ENCODE data around the gene SLC27A4.
A peak's percentile ranks its signal among the peaks of the same experiment; 100 is the strongest.

SLC27A4 gene

GRCh38 chr9:128339761-128340690 lies at the start of gene SLC27A4:
Gene SLC27A4 (plus strand): TSS chr9:128340527. CDS start chr9:128343133, 2,606 bp downstream.
- DNase-seq = peak; percentile 72

- no peak for DNase-seq
Measured at GRCh38 chr9:128292009-128292408, 48.3 kb upstream of the SLC27A4 start.

GRCh38 chr9:128293091-128293490 lies 47.2 kb upstream of the SLC27A4 start:
- no peak for DNase-seq

GRCh38 chr9:128294142-128294541 lies 46.2 kb upstream of the SLC27A4 start:
- DNase-seq = no peak

GRCh38 chr9:128296340-128297220 lies 43.7 kb upstream of the SLC27A4 start:
- no peak for DNase-seq

GRCh38 chr9:128297221-128297773 lies 43.0 kb upstream of the SLC27A4 start:
- DNase-seq = no peak

- no peak for DNase-seq
Measured at GRCh38 chr9:128298535-128299482, 41.5 kb upstream of the SLC27A4 start.

GRCh38 chr9:128304136-128304970 lies 36.0 kb upstream of the SLC27A4 start:
- DNase-seq = no peak

- no peak for DNase-seq
Measured at GRCh38 chr9:128304971-128305288, 35.4 kb upstream of the SLC27A4 start.

GRCh38 chr9:128309551-128309950 lies 30.8 kb upstream of the SLC27A4 start:
- no peak for DNase-seq

- no peak for DNase-seq
Measured at GRCh38 chr9:128310461-128310860, 29.9 kb upstream of the SLC27A4 start.

GRCh38 chr9:128314697-128315096 lies 25.6 kb upstream of the SLC27A4 start:
- DNase-seq = no peak

GRCh38 chr9:128316421-128316820 lies 23.9 kb upstream of the SLC27A4 start:
- no peak for DNase-seq

GRCh38 chr9:128317629-128318028 lies 22.7 kb upstream of the SLC27A4 start:
- no peak for DNase-seq

GRCh38 chr9:128321343-128321742 lies 19.0 kb upstream of the SLC27A4 start:
- DNase-seq = no peak

GRCh38 chr9:128321879-128322403 lies 18.4 kb upstream of the SLC27A4 start:
- DNase-seq = no peak

- peak; percentile 95 for DNase-seq
Measured at GRCh38 chr9:128322404-128323211, 17.7 kb upstream of the SLC27A4 start, which contains the start of the genes COQ4 and TRUB2. Gene COQ4 (plus strand): TSS chr9:128322839. CDS start chr9:128322859, 20 bp downstream. Gene TRUB2 (minus strand): TSS chr9:128322447. CDS start chr9:128322408, 39 bp downstream.

GRCh38 chr9:128323212-128323730 lies 17.1 kb upstream of the SLC27A4 start:
- no peak for DNase-seq

GRCh38 chr9:128323791-128324190 lies 16.5 kb upstream of the SLC27A4 start:
- DNase-seq = no peak

GRCh38 chr9:128324401-128324800 lies 15.9 kb upstream of the SLC27A4 start:
- DNase-seq = no peak
